ENCODE measurements around the gene VAV2.

The VAV2 gene

GRCh38 chr9:133728856-133729616, 263.1 kb downstream of the VAV2 start:
- DNase-seq (ENCODE audit: low spot score), result no peak

GRCh38 chr9:133727876-133728441, 264.2 kb downstream of the VAV2 start:
- no peak for DNase-seq (ENCODE audit: low spot score)

DNA sequence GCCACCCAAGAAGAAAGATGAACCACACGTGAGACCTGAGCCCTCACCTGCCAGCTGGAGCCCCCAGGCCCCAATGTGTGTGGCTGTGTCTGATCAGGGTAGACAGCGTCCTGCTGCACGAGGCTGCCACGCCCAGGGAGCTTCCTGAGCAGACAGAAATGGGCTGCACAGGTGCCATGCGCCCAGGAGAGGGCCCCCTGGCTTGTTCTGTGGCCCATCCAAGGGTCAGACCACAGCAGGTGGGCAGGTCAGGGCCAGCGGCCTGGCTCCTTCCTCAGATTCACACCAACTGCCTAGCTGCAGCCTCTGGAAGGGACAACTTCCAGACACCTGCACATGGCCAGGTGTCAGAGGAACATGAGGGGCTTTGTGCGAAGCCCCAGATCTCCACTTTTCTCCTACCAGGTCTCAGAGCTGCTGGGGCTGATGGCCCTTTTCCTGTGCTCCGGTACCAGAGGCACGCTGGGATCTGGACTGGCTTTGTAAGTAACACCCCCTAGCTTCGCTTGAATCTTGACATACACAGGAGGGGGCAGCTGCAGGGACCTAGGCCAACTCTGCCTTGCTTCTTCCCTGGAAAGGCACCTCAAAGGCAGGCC, 264.7 kb downstream of the VAV2 start:
- no peak for DNase-seq (ENCODE audit: low spot score)

DNA sequence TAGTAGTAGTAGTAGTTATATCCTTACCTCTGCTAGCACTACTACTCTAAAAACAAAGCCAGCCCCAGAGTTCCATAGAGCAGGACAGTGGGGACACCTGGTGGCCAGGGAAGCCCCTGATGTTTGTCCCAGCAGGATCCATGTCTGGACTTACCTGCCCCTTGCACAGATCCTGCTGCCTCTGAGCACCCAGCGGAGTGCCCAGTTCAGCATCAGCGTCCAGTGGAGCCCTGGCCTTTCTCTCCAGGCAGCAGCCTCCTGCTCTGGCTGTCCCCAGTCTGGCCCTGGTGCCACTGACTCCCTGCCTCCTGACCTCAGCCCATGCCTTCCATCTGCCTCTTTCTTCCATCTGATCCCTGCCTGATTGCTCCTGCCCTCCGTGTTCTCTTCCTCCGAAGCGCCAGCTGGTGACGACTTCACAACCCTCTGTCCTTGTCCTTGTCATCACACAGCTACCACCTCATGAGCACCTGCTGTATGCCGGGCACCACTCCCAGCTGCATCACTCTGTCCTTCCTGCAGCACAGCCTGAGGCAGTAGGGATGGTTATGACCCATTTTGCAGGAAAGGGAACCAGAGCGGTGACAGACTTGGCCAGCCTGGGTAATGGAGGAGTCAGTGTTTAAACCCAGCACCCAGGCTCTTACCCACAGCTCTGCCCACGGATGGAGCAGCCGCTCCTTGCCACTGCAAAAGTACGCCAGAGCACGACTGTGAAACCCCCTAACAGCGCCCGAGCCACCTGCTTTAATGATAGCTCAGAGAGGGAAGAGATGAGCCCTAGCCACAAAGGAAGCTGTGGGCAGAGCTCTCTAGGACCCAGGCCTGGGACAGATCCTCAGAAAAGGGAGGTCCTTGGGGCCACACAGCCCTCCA, 265.5 kb downstream of the VAV2 start:
- peak; percentile 72 for DNase-seq (ENCODE audit: low spot score)

DNA sequence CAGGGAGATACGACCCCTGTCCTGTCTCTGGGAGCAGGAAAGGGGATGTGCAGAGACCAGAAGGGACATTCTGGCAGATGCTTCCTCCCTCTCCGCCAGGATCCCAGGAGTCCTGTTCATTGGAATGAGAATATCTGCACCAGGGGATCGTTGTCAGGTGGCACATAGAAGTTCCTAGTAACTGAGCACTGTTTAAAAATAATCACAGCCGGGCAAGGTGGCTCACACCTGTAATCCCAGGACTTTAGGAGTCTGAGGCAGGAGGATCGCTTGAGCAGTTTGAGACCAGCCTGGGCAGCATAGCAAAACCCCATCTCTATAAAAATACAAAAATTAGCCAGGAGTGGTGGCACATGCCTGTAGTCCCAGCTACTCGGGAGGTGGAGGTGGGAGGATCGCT, 266.2 kb downstream of the VAV2 start:
- no peak for DNase-seq (ENCODE audit: low spot score)

- no peak for DNase-seq (ENCODE audit: low spot score)
Observed at GRCh38 chr9:133718563-133719315, 273.4 kb downstream of the VAV2 start.

DNA sequence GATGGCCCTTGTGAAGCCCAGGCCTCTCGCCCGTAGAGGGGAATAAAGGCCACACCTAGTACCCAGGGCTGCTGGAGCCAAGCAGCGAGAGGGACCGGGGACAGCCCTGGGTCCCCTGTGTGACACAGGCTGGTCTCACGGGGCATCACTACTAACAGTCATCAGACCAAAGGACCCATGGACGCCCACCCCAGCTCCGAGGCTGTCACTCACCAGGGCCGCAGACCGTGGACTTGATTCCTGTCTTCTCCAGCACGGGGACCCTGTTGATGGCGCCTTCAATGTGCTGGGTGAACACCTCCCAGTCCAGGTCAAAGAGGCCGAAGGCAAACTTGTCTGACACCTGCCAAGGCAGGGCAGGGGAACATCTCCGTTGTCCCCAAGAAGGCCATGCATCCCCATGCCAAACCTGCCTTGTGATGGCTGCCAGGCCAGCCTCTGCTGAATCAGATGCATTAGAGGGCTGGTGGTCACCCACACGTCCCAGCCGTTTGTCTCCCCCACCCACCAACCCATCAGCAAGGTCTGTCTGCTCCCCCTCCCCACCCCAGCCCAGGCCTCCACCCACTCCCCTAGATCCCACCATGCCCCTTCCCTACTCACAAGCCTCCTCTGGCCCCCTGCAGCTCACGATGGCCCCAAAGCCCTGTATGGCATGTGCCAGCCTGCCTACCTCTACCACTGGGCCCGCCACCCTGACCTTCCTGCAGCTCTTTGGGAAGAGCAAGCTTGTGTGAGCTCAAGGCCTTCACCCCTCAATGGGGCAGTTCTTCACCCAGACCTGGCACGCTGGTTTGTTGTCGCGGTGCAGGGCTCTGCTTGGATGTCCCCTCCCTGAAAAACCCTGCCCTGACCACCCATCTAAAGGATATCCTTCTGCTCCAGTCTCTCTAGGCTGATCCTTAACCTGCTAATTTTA, 274.8 kb downstream of the VAV2 start:
- DNase-seq (ENCODE audit: low spot score), result no peak

DNA sequence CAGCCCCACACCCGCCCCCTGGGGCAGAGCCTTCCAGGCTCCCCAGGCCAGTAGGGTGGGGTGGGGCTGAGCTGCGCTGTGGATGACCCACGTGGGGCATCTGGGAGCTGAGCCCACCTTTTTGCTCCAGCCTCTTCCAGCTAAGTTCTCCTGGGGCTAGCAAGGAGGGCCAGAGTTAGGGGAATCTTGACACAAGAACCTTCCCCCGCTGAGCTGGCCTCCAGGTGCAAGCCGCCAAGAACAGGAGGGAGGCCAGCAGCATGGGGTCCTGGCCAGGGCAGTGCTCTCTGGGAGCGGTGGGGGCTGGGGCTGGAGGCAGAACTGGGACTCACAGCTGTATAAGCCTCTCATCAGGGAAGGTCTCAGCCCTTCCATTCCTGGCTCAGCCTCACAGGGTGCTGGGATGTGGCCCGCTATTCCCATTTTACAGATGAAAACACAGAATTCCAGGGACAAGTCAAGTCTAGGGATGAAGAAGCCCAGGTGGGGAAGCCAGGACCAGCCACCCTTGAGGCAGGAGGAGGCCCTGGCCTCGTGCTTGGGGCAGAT, 275.5 kb downstream of the VAV2 start:
- no peak for DNase-seq (ENCODE audit: low spot score)

DNA sequence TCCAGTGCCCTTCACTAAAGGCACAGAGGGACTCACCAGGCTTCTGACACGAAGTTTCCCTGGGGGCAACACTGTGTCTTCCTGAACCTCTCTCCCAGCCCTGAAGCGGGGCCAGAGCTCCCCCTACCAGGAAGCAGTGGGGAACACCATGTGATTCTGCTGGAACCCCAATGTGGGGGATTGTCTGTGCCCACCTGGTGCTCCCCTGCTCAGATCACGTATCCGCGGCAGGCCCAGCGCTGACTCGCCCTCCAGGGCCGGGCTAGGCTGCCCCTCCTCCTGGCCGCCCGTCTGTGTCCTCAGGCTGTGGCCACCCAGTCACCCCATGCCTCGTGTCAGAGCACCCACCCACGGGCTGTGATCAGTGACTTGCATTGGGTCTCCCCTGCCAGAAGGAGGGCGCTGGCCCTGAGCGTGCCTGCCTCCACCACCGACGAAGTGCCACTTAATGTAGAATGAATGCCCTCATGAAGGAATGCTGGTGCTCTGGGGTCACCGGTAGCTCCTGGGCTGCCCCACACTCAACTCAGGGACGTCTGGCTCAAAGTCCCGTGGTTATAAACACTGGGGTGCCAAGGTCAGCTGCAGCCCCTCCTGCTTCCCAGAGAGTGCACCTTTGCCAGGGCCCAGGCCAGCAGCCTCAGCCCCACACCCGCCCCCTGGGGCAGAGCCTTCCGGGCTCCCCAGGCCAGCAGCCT, 276.1 kb downstream of the VAV2 start:
- no peak for DNase-seq (ENCODE audit: low spot score)

- no peak for DNase-seq (ENCODE audit: low spot score)
Observed at GRCh38 chr9:133715295-133715865, 276.7 kb downstream of the VAV2 start.

DNA sequence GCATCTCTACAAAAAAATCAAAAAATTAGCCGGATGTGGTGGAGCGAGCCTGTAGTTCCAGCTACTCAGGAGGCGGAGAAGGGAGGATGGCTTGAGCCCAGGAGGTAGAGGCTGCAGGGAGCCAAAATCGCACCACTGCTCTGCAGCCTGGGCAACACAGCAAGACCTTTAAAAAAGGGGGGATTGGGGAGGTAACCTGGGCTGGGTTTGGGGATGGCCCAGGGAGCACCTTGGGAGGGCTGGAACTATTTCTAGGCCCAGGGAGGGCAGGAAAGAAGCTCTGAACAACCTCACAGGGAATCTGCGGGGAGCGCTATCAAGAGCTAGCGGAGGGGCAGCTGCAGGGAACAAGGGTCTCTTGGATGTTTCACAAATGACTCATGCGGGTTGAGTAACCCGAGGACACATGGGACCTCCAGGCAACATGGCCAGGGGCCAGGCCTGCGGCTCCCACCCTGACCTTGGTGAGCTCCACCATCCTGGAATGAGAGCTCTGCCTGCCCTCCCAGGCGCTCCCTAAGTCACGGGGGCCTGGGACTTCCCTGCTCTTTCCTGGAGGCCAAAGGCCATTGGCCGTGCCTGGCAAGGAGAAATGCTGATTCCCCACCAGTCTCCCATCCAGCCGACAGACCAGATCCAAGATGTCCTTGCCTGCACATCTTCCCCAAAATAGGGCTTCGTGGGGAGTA, 277.4 kb downstream of the VAV2 start:
- DNase-seq (ENCODE audit: low spot score), result no peak

GRCh38 chr9:133713960-133714495, 278.1 kb downstream of the VAV2 start:
- no peak for DNase-seq (ENCODE audit: low spot score)

GRCh38 chr9:133713150-133713959, 278.8 kb downstream of the VAV2 start:
- no peak for DNase-seq (ENCODE audit: low spot score)

DNA sequence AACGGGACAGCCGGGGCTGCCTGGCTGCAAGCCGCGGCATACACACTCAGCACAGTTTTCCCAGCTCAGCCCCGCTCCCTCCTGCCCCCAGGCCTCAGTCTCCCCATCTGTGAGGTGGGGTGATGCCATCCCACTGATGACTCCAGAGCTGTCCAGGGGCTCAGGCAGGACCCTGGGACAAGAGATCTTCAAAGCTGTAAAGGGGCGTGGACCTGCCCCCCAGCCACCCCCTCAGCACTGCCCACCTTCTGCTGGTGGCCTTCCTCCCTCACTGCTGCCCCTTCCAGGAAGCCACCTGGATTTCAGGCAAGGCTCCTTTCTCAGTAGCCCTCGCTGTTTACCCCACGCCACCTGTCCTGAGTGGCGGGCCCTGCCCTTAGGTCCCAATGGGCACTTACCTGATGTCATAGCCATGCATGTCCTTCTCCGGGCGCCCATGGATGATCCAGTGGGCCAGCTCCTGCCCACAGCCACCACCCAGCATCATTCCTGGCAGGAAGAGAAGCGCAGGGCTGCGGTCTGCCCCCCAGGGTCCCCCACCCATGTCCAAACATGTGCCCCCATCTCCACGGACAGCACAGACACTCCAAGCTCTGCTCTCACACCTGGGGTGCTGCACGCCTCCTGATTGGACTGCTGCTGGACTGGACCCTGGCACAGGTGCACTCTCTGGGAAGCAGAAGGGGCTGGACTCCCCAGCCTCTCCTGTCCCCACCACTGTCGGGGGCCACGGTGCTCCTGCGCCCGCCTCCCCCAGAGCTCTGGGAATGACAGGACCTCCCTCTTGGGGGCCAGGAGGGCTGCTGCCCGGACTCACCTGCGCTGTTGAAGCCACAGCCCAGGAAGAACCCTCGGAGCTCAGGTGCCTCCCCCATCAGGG, 279.7 kb downstream of the VAV2 start:
- no peak for DNase-seq (ENCODE audit: low spot score)

All from RKO (cell line).